ENCODE measurements around the gene KANSL3. TPM values are rescaled to one million over a fixed set of nuclear protein-coding genes. Genes with fewer than 3 reads are reported as not detected.
"Not testable (repeated sequence)": the region's sequence is repeated elsewhere in the genome, so short reads cannot be mapped to it uniquely, and the experiment has no call there.

Gene KANSL3
- total RNA-seq, 1 donor from 2014 or later: 36.3 TPM

DNA sequence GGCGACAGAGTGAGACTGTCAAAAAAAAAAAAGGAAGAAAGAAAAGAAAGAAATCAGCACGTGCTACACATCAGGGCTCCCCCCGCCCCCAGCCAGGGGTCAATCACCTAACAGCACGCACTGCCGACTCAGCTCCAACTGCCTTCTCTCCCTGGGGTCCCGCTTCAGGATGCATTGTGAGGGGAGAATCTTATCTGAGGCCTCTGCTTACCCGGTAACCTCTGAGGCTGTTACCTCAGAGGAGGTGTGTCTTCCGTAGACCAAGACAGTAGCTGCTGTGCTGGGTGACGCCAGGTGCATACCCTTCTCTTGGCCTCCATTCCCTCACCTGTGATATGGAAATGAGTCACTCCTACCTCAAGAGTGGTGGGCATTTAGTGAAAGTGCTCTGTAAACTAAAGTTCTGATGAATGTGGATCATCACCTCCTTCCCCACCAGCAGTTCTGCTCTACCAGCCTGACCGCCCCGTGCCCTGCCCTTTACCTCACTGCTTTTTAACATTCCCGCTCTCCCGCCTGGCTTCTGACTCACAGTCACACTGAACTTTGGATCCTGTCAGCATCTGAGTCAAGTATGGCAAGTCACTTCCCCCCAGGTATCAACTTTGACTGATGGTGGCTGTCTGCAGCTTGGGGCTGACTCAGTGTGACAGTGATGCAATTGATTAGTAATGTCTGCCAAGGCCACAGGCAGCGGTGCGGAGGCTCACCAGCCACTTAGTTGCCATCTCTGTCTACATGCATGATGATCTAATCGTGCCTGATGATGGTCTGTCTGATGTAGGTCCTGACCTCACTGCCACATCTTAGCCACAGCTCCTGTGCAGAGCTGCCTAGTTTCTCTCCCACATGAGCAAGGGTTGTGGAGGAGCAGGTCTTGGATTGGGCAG lies 81.4 kb downstream of the KANSL3 start:
- no peak for DNase-seq (ENCODE audit: low spot score)
- Mint-ChIP-seq H3K36me3 (ENCODE audit: low read depth, unreplicated experiment) (no peaks in the 10 kb centered on the region), H3K4me3 (ENCODE audit: unreplicated experiment) (no peak overlapping the region), H3K4me1 (ENCODE audit: unreplicated experiment) (no peaks in the 10 kb centered on the region), H3K27ac (ENCODE audit: unreplicated experiment) (peak overlapping the region; percentile 0), H3K9me3 (ENCODE audit: unreplicated experiment) (no peaks in the 10 kb centered on the region), H3K27me3 (ENCODE audit: unreplicated experiment) (peaks cover 6% of the 10 kb centered on the region)
- TF ChIP-seq, protein P1, sequence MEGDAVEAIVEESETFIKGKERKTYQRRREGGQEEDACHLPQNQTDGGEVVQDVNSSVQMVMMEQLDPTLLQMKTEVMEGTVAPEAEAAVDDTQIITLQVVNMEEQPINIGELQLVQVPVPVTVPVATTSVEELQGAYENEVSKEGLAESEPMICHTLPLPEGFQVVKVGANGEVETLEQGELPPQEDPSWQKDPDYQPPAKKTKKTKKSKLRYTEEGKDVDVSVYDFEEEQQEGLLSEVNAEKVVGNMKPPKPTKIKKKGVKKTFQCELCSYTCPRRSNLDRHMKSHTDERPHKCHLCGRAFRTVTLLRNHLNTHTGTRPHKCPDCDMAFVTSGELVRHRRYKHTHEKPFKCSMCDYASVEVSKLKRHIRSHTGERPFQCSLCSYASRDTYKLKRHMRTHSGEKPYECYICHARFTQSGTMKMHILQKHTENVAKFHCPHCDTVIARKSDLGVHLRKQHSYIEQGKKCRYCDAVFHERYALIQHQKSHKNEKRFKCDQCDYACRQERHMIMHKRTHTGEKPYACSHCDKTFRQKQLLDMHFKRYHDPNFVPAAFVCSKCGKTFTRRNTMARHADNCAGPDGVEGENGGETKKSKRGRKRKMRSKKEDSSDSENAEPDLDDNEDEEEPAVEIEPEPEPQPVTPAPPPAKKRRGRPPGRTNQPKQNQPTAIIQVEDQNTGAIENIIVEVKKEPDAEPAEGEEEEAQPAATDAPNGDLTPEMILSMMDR (IDR thresholded peaks at IDR 0.05; ENCODE audit: unreplicated experiment): no peak

DNA sequence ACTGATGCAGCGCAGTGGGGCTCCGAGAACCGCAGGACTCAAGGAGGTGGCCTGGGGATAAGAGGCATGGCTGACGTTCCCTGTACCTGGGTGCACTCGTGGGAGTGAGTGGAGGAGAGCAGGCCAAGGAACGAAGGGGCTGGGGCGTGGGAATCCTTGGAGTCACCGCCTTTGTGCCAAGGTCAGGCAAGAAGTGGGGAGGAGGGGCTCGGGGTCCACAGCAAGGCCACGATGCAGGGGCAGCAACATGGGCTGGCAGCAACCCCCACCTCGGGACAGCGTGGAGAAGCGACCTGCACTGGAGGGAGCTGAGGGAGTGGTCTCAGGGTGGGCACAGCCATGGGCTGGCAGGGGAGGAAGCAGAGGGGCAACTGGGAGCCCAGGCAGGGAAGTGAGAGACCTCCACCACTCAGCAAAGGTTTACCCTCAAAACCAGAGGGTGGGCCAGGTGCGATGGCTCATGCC lies 82.9 kb downstream of the KANSL3 start:
- Mint-ChIP-seq H3K4me1 (ENCODE audit: unreplicated experiment) (no peaks in the 10 kb centered on the region), H3K9me3 (ENCODE audit: unreplicated experiment) (no peaks in the 10 kb centered on the region), H3K36me3 (ENCODE audit: low read depth, unreplicated experiment) (no peaks in the 10 kb centered on the region), H3K4me3 (ENCODE audit: unreplicated experiment) (no peak overlapping the region), H3K27ac (ENCODE audit: unreplicated experiment) (no peak overlapping the region), H3K27me3 (ENCODE audit: unreplicated experiment) (peaks cover 6% of the 10 kb centered on the region)
- DNase-seq (ENCODE audit: low spot score): no peak
- TF ChIP-seq, protein P1 (IDR thresholded peaks at IDR 0.05; ENCODE audit: unreplicated experiment): no peak

DNA sequence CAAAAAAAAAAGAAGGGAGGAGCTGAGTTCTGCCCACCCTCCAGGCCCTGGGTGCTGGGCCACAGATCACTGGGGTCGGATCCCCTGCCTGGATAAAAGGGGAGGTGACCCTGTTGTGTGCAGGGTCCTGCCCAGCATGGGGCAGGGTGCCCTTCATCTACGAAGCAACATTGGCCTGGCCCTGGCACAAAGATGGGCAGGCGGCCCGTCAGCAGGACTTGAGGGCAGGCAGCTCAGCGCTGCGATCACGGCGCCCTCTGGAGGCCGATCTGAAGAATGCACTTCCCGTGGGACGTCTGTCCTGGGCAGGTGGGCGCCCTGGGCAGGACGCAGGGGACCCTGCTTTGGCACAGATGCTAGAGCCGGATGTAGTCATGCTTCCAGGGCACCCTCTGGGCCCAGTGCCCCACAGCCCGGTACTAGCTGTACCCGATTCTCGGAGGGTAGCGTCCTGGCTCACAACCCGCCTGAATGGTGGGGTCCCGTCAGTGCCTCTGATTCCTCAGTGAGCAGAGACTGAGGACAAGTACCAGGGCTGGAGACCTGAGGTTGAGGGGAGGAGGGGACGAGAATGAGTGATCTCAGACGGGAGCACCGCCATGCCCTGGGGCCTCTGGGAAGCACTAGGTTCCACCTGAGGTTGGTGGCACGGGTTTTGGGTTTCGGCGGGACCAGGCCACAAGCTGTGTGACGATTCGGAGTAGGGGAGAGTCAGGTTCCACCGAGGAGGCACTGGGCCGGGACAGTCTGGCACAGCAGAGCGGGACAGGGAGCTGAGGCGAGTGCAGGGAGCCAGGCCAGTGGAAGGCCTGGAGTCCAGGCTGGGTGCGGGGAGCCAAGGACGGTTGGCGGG lies 83.6 kb downstream of the KANSL3 start:
- no peak overlapping the region for H3K27ac Mint-ChIP-seq (ENCODE audit: unreplicated experiment)
- H3K36me3 Mint-ChIP-seq (ENCODE audit: low read depth, unreplicated experiment): no peaks in the 10 kb centered on the region
- H3K4me1 Mint-ChIP-seq (ENCODE audit: unreplicated experiment): no peaks in the 10 kb centered on the region
- peak; percentile 70 for DNase-seq (ENCODE audit: low spot score)
- H3K27me3 Mint-ChIP-seq (ENCODE audit: unreplicated experiment): peaks cover 6% of the 10 kb centered on the region
- TF ChIP-seq, protein P1 (IDR thresholded peaks at IDR 0.05; ENCODE audit: unreplicated experiment): peak; percentile 95
- no peak overlapping the region for H3K4me3 Mint-ChIP-seq (ENCODE audit: unreplicated experiment)
- no peaks in the 10 kb centered on the region for H3K9me3 Mint-ChIP-seq (ENCODE audit: unreplicated experiment)

DNA sequence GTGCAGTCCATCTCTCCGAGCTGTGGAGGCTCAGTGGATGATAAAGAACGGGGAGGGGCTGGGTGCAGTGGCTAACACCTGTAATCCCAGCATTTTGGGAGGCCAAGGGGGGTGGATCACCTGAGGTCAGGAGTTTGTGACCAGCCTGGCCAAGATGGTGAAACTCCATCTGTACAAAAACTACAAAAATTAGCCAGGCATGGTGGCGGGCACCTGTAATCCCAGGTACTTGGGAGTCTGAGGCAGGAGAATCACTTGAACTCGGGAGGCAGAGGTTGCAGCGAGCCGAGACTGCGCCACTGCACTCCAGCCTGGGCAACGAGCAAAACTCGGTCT lies 84.2 kb downstream of the KANSL3 start:
- not testable (repeated sequence) for H3K4me1 Mint-ChIP-seq (ENCODE audit: unreplicated experiment); H3K27ac Mint-ChIP-seq (ENCODE audit: unreplicated experiment); DNase-seq (ENCODE audit: low spot score)

DNA sequence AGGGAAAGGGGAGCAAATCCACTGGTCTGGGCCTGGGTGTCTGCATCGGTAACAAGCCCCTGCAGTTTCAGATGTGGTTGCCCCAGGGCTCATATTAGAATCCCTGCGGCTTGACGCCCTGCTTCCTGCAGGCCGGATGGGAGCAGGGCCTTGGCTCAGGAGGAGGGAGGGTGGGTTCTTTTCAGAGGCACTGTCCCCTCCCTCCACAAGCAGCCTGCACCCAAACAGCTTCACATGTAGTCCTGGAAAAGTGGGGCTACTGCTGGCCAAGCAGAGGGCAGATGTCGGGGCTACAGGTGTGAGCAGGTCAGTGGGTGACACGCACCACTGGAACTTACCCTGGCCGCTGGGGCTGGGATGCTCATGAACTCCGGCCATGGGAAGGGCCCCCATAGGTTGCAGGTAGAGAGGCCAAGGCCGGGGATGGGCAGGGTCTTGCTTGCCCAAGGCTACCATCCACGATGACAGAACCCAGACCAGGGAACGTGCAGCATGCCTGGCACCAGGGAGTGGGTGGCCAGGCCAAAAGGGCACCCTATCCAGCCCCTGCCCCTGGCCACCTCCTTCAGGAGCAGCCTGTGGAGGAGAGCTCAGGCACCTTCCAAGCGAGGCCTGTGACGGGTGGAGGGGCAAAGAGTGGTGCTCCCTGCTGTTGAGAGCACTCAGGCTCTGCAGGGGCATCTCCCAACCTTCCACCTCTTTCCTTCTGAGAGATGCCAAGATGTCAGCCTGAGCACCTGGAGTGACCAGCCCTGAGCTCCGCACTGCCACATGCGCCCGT lies 84.7 kb downstream of the KANSL3 start:
- H3K4me3 Mint-ChIP-seq (ENCODE audit: unreplicated experiment): no peak overlapping the region
- no peaks in the 10 kb centered on the region for H3K9me3 Mint-ChIP-seq (ENCODE audit: unreplicated experiment)
- TF ChIP-seq, protein P1 (IDR thresholded peaks at IDR 0.05; ENCODE audit: unreplicated experiment): no peak
- no peaks in the 10 kb centered on the region for H3K36me3 Mint-ChIP-seq (ENCODE audit: low read depth, unreplicated experiment)
- H3K27me3 Mint-ChIP-seq (ENCODE audit: unreplicated experiment): peaks cover 6% of the 10 kb centered on the region
- no peaks in the 10 kb centered on the region for H3K4me1 Mint-ChIP-seq (ENCODE audit: unreplicated experiment)
- no peak for DNase-seq (ENCODE audit: low spot score)
- H3K27ac Mint-ChIP-seq (ENCODE audit: unreplicated experiment): no peak overlapping the region

More for the DNA sequence above, 84.2 kb downstream of the KANSL3 start:
- not testable (repeated sequence) for H3K36me3 Mint-ChIP-seq (ENCODE audit: low read depth, unreplicated experiment); H3K27me3 Mint-ChIP-seq (ENCODE audit: unreplicated experiment); H3K4me3 Mint-ChIP-seq (ENCODE audit: unreplicated experiment); H3K9me3 Mint-ChIP-seq (ENCODE audit: unreplicated experiment)
